Keratinocyte (primary cell): ENCODE measurements around the gene CPLX3.

Experiments used
- CTCF ChIP-seq, 3 experiments: IDR thresholded peaks in 1 of 3; conservative IDR thresholded peaks in 1 of 3; optimal IDR thresholded peaks in 1 of 3; 2 replicates in 2 of 3; 3 replicates in 1 of 3; pipeline versions ENCODE3 to v1.5.1; 2011; ENCODE audit warnings: low read length in 3 of 3, mild to moderate bottlenecking in 3 of 3, moderate library complexity in 2 of 3, control low read depth in 1 of 3, inconsistent platforms in 1 of 3; ENCODE audit not compliant: insufficient read depth in 2 of 3; ENCODE audit errors: extremely low read depth in 1 of 3
- EZH2 ChIP-seq: IDR thresholded peaks from one replicate; pipeline ENCODE4 v1.6.1; 2012; ENCODE audit warnings: inconsistent platforms, mild to moderate bottlenecking, low read length, moderate library complexity

- no peak for TF ChIP-seq CTCF (optimal IDR thresholded peaks at IDR 0.05 in 1 of 3, IDR thresholded peaks at IDR 0.05 in 1 of 3, conservative IDR thresholded peaks at IDR 0.05 in 1 of 3; ENCODE audit: extremely low read depth in 1 of 3, insufficient read depth in 2 of 3, low read length in 3 of 3)
- no peak for TF ChIP-seq EZH2
Observed at GRCh38 chr15:74780523-74781430, 45.6 kb upstream of the CPLX3 start.
